Loucy (cell line): Measurements from ENCODE around the gene MICU1.

Experiments used
- CTCF ChIP-seq: fragments of 200-600 bp; sonication (generic); conservative IDR thresholded peaks from 2 replicates; pipeline ENCODE4 v1.5.1; 2014; ENCODE audit warnings: mild to moderate bottlenecking, antibody characterized with exemption, low read length
- EZH2phosphoT487 ChIP-seq: fragments of 200-600 bp; IDR thresholded peaks from 2 replicates; pipeline ENCODE4 v1.6.1; 2018; ENCODE audit warnings: antibody characterized with exemption, mild to moderate bottlenecking, moderate library complexity, borderline replicate concordance

GRCh38 chr10:72523932-72524396 lies 101.9 kb downstream of the MICU1 start:
- no peak for TF ChIP-seq CTCF
- TF ChIP-seq EZH2phosphoT487: no peak
